ENCODE data around the gene DIP2A. TPM values are rescaled to one million over a fixed set of nuclear protein-coding genes. Genes with fewer than 3 reads are reported as not detected.
"Not testable (repeated sequence)": the region's sequence is repeated elsewhere in the genome, so short reads cannot be mapped to it uniquely, and the experiment has no call there.

Gene DIP2A
- total RNA-seq, 2 donors from 2014 or later: 27.2 to 33.0 TPM

DNA sequence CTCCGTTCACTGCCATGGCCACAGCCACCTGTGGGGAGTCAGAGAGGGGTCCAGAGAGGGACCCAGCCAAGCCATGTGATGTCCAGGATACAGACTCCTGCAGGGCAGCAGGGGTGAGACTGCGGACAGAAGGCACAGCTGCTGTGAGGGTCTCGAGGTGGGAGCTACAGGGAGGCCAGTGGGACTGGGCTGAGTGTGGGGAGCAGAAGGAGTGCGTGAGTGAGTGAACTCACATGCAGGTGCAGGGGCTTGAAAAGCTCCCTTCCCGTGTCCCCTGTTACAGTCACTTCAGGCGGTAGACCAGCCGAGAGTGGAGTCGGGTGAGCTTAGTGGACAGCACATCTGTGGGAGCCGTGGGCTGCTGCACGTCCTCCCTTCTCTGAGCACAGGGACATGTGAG lies 103.8 kb downstream of the DIP2A start:
- ATAC-seq: no peak
- DNase-seq: no peak
- intact Hi-C loops (cut with DNase I): no loop called here

DNA sequence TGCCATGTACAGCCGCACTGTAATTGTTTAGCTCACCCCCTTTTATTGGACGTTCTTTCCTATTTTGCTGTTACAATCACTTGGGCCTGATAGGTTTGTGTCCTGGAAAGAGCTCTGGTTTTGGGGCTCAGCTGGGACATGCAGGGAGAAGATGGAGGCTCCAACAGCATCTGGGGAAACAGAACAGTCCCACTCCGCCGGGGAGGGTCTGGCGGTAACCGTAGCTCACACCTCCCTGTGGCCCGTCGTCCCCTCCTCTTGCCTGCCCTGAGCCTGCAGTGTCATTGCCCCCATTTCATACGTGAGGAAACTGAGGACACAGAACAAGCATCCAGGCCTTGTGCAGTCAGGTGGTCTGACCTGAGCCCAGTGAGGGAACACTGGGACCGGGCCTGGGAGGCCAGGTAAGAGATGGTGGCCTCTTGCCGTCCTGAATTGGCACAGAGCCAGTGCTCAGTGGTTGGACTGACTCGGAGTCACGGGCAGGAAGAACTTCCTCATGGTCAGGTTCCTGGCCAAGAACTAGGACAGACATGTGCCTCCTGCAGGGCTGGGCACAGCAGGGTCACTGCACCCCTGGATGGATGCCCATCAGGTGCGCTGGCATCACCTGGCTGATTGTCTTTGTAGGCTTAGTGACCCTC lies 104.4 kb downstream of the DIP2A start:
- intact Hi-C loops (cut with DNase I): no loop called here
- ATAC-seq: no peak
- no peak for DNase-seq

DNA sequence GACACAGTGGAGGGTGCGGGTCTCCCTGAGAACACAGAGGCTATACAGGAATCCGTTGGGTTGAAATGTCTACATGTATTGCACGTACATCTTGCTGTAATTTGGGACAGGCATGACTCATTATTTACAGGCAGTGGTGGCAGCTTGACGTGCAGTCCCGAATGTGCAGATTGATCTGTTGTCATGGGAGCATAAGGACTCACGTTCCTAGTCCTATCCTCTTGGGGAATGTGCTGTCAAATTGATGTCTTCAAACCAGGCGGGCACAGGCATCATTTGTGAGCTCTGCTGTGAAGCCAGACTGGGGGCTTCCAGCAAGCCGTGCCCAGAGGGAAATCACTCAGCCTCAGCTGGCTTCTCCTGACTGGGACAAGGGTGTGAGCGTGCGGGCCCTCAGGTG lies 105.7 kb downstream of the DIP2A start:
- intact Hi-C loops (cut with DNase I): no loop called here
- no peak for ATAC-seq

DNA sequence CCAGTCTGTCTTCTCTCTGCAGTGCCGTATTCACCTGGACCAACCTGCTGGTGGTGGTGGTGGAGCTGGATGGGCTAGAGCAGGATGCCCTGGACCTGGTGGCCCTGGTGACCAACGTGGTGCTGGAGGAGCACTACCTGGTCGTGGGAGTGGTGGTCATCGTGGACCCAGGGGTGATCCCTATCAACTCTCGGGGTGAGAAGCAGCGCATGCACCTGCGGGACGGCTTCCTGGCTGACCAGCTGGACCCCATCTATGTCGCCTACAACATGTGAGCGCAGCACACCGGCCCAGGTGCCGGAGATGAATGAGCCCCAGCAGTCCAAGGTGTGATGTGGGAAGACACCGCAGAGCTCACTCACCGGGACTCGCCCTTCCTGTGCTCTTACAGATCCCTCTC lies 108.7 kb downstream of the DIP2A start:
- intact Hi-C loops (cut with DNase I): no loop called here
- DNase-seq (no peak), ATAC-seq (no peak)

More for the DNA sequence above, 105.7 kb downstream of the DIP2A start:
- DNase-seq: no peak

DNA sequence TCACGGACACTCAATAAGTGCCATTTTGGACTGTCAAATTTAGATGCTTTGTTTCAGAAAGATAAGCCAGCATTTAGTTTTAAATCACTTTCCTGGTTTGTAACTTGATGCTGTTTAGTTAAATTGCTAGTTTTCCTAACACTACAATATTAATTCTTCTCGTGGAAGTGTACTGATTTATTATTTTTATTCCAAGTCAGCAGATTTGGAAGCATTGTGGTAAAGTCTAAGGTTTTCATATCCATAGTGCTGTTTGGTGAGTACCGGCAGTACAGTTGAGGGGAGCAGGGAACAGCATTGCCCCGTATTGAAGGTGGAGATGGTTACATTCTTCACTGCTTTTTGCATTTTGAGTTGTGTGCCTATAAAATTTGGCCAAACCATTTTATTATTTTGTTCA lies 109.9 kb downstream of the DIP2A start:
- ATAC-seq (no peak), DNase-seq (no peak)
- intact Hi-C loops (cut with DNase I): no loop called here

DNA sequence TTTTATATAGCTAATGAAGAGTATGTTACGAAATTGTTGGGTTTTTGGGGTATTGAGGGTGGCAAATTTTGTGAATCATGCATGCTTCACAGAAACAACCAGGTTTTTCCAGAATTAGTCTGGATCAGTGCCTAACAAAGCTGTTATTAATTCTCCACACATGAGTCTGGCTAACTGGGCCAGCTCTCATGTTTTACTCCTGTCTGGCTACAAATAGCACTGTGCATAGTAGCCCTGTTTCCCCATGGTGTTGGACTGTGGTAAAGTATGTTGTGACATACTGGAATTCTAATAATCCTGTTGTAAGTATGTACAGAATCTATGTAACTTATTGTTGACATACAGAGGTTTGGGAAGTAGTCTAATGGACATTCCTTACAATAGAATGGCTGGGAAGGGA lies 110.4 kb downstream of the DIP2A start:
- DNase-seq (no peak), ATAC-seq (no peak)
- intact Hi-C loops (cut with DNase I): no loop called here

DNA sequence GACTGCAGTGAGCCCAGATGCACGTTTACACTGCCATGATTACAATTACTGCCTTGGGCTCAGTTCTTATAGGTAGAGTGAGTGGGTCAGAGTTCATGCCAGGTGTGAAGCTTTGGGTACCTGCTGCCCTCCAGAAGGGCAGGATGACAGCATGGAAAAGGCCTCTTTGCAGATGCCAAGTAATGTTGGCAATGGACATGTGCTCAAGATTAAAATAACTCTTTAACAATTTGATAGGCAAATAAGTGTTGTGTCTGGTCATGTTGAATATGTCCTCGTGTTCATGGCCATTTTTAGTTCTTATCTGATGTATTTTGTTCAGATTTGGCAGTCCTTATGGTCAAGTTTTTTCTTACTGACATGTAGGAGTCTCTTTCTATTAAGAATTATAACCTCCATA lies 111.4 kb downstream of the DIP2A start:
- intact Hi-C loops (cut with DNase I): no loop called here
- DNase-seq (no peak), ATAC-seq (peak; percentile 41 to 70)

GRCh38 chr21:46570631-46571030 lies 111.9 kb downstream of the DIP2A start:
- ATAC-seq (no peak), DNase-seq (no peak)
- intact Hi-C loops (cut with DNase I): no loop called here

DNA sequence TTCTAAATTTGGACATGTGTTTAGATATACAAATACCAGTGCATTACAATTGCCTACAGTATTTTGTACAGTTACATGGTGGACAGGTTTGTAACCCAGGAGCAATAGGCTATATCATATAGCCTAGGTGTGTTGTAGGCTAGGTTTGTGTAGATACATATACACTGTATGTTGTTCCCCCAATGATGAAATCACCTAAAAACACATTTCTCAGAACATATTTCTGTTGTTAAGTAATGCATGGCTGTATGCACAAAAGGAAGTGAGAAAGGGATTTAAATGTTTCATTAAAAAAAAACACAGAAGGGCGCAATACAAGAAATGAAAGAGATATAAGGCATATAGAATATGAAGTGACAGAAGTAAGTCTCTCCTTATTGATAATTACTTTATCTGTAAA lies 114.2 kb downstream of the DIP2A start:
- intact Hi-C loops (cut with DNase I): no loop called here
- ATAC-seq: no peak
- no peak for DNase-seq

- ATAC-seq; DNase-seq; intact Hi-C loops (cut with DNase I): not testable (repeated sequence)
Observed at GRCh38 chr21:46577786-46578185, 119.1 kb downstream of the DIP2A start.

GRCh38 chr21:46579394-46579793 lies 120.7 kb downstream of the DIP2A start:
- DNase-seq; ATAC-seq; intact Hi-C loops (cut with DNase I): not testable (repeated sequence)

DNA sequence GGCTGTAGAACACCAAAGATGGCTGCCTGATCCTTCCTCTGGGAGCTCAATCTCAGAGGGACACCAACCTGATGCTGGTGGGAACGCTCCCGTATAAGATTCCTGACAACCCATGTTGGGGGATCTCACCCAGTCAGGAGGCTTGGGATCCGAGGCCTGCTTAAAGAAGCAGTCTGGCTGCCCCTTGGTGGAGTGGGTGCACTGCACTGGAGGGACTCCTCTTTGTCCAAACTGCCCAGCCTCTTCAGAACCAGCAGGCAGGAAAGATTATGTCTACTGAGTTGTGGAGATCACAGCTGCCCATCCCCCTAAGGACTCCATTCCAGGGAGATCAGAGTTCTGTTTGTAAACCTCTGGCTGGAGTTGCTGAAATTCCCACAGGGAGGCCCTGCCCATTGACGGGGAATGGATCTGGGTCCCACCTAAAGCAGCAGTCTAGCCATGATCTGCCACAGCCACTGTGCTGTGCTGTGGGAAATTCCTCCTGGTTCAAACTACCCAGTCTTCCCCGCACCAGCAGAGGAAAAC lies 123.2 kb downstream of the DIP2A start:
- no peak for ATAC-seq
- intact Hi-C loops (cut with DNase I): no loop called here
- DNase-seq: no peak

- intact Hi-C loops (cut with DNase I): no loop called here
- ATAC-seq: no peak
- DNase-seq: no peak
Observed at GRCh38 chr21:46585191-46585953, 126.7 kb downstream of the DIP2A start.

GRCh38 chr21:46594276-46594675 lies 135.6 kb downstream of the DIP2A start:
- ATAC-seq (no peak), DNase-seq (no peak)
- intact Hi-C loops (cut with DNase I): no loop called here

GRCh38 chr21:46596201-46596600 lies 137.5 kb downstream of the DIP2A start:
- intact Hi-C loops (cut with DNase I): no loop called here
- no peak for ATAC-seq

GRCh38 chr21:46597031-46597430 lies 138.3 kb downstream of the DIP2A start:
- intact Hi-C loops (cut with DNase I): no loop called here
- ATAC-seq (no peak), DNase-seq (no peak)

More at GRCh38 chr21:46596201-46596600, 137.5 kb downstream of the DIP2A start:
- no peak for DNase-seq

GRCh38 chr21:46597896-46598343 lies 139.2 kb downstream of the DIP2A start:
- intact Hi-C loops (cut with DNase I): no loop called here
- DNase-seq (no peak), ATAC-seq (no peak)

DNA sequence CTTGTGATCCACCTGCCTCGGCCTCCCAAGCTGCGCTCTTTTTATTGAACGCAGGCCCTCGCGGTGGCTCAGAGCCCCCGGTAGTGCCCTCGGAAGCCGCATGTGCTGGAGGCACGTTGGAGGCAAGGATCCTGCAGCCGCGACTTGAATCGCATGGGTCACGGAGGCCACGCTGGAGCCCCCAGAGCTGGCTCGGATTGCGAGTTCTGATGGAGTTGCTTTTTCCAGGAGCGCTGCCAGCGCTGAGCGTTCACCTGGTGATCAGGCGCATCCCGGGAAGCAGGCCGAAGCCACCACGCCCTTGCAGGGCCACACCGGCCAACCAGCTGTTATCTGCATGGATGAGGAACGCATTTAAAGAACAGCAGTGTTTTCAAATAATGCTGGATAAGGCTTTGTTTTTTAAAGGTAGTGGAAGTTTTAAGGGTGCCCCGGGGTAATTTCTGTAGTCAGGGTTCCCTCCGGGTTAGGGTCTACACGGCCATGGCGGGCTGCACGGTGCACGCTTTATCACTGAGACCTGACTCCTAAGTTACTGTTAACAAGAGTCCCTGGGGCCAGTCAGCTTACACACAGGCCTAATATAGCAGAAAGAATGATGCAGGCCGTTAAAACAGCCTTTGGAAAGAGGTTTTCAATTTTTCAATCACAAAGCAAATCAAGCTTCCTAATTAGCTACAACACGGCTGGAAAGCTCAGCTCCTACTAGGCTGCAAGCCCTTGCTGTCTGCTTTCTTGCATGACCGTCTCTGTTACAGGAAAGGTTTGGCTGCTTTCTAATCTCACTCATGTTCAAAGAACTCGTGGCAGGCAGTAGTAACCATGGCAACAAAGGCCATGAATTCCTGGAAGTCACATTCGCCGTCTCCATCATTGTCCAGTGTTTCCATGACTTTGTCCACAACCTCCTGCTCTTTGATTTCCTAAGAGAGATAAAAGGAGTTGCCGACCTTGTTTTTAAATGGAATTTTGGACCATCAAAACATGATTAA lies 140.2 kb downstream of the DIP2A start:
- intact Hi-C loops (cut with DNase I): no loop called here
- ATAC-seq (peak in 1 of 2 donors; percentile 70), DNase-seq (peak; percentile 65)

DNA sequence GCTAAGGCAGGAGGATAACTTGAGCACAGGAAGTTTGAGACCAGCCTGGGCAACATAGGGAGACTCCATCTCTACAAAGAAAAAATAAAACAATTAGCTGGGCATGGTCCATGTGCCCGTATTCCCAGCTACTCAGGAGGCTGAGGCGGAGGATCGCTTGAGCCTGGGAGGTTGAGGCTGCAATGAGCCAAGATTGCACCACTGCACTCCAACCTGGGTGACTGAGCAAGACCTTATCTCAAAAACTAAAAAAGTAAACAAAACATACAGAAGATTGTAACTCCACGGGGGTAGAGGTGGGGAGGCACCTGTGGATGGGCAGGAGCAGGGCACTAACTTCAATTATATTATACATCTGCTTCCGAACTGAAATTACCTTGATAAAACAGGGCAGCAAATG lies 141.6 kb downstream of the DIP2A start:
- ATAC-seq (no peak), DNase-seq (no peak)
- intact Hi-C loops (cut with DNase I): no loop called here

Data from left cardiac atrium (tissue), 4 donors.